Activated naive CD8-positive, alpha-beta T cell treated with anti-CD3 and anti-CD28 coated beads for 36 hours (primary cell): Measurements from ENCODE around the gene IL18R1. TPM values are rescaled to one million over a fixed set of nuclear protein-coding genes. Genes with fewer than 3 reads are reported as not detected.
A peak's percentile ranks its signal among the peaks of the same experiment; 100 is the strongest.

ENCODE experiments used
- DNase-seq: peaks from one replicate; pipeline ENCODE4 v3.0.0; 2021
- H3K27ac Mint-ChIP-seq: one replicate; pipeline ENCODE4 v1.8.0; 2022; ENCODE audit warnings: mild to moderate bottlenecking, moderate library complexity, mixed read lengths
- H3K27me3 Mint-ChIP-seq: one replicate; pipeline ENCODE4 v1.8.0; 2022; ENCODE audit warnings: mild to moderate bottlenecking, mixed read lengths
- H3K36me3 Mint-ChIP-seq: one replicate; pipeline ENCODE4 v1.8.0; 2021; ENCODE audit warnings: mild to moderate bottlenecking, mixed read lengths
- H3K4me1 Mint-ChIP-seq: one replicate; pipeline ENCODE4 v1.8.0; 2021; ENCODE audit warnings: mixed read lengths
- H3K4me3 Mint-ChIP-seq: one replicate; pipeline ENCODE4 v1.8.0; 2022; ENCODE audit warnings: mild to moderate bottlenecking, moderate library complexity, mixed read lengths
- H3K9me3 Mint-ChIP-seq: one replicate; pipeline ENCODE4 v1.8.0; 2022; ENCODE audit warnings: mixed read lengths
- total RNA-seq, 2 experiments: library from RNA; stranded (reverse); gene quantifications; one replicate each; pipeline ENCODE4 v1.2.3, GENCODE V29; 2021

The IL18R1 gene
- total RNA-seq, 2 experiments from 2014 or later, result 20.6 to 21.8 TPM

DNA sequence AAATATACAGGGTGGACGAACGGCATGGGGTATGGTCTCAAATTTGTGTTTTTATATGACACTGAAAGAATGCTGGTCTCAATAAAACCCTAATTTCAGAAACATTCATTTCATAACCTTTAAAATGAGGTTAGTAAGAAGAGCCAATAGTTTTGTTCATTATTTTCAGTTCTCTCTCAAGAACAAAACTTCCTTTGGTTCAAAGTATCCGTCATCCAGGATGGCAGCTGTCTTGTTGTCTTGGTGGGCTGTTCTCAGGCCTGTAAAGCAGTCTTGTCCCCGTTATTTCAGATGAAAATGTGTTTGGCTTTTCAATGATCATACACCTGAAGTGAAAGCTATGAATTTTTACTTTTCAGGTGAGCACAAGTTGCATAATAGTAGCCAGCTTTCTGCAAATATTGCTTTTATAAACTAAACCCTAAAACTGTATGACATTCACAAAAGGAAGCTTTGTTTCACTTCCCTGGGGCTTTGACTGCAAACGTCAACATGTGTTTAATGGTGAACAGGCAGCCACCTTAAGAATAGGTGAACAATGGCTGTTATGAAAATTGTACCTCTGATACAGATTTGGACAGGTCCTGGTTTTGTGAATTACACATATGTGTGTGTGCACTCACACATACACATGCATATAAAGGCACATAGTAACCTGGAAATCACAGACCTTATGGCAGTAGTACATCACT lies 70.0 kb downstream of the IL18R1 start:
- Mint-ChIP-seq H3K27ac (peak overlapping the region; percentile 5), H3K9me3 (peaks cover 6% of the 10 kb centered on the region), H3K4me3 (no peak overlapping the region), H3K4me1 (peaks cover 46% of the 10 kb centered on the region), H3K27me3 (no peaks in the 10 kb centered on the region), H3K36me3 (peaks cover 8% of the 10 kb centered on the region)
- no peak for DNase-seq

DNA sequence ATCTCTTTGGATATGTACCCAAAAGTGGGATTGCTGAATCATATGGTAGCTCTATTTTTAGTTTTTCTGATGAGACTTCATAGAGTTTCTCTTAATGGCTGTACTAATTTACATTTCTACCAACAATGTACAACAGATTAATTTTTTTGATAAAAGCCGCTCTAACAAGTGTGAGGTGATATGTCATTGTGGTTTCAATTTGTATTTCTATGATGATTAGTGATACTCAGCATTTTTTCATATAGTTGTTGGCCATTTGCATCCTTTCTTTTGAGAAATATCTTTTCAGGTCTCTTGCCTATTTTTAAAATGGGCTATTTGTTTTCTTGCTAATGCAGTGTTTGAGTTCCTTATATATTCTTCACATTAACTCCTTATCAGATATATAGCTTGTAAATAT lies 71.7 kb downstream of the IL18R1 start:
- no peak for DNase-seq
- H3K27ac Mint-ChIP-seq, result no peak overlapping the region
- H3K9me3 Mint-ChIP-seq, result peaks cover 10% of the 10 kb centered on the region
- H3K36me3 Mint-ChIP-seq, result peaks cover 13% of the 10 kb centered on the region
- H3K4me3 Mint-ChIP-seq, result no peak overlapping the region
- H3K4me1 Mint-ChIP-seq, result peaks cover 39% of the 10 kb centered on the region
- H3K27me3 Mint-ChIP-seq, result no peaks in the 10 kb centered on the region

GRCh38 chr2:102428573-102428972 lies 73.0 kb downstream of the IL18R1 start:
- Mint-ChIP-seq H3K4me3 (no peak overlapping the region), H3K27me3 (no peaks in the 10 kb centered on the region), H3K36me3 (peaks cover 10% of the 10 kb centered on the region), H3K4me1 (peaks cover 31% of the 10 kb centered on the region), H3K9me3 (peaks cover 10% of the 10 kb centered on the region), H3K27ac (no peak overlapping the region)
- no peak for DNase-seq

- Mint-ChIP-seq H3K4me3 (no peak overlapping the region), H3K36me3 (peaks cover 23% of the 10 kb centered on the region), H3K27me3 (no peaks in the 10 kb centered on the region), H3K27ac (no peak overlapping the region), H3K4me1 (peaks cover 40% of the 10 kb centered on the region), H3K9me3 (peaks cover 15% of the 10 kb centered on the region)
- DNase-seq, result no peak
Observed at GRCh38 chr2:102432386-102432785, 76.8 kb downstream of the IL18R1 start.

DNA sequence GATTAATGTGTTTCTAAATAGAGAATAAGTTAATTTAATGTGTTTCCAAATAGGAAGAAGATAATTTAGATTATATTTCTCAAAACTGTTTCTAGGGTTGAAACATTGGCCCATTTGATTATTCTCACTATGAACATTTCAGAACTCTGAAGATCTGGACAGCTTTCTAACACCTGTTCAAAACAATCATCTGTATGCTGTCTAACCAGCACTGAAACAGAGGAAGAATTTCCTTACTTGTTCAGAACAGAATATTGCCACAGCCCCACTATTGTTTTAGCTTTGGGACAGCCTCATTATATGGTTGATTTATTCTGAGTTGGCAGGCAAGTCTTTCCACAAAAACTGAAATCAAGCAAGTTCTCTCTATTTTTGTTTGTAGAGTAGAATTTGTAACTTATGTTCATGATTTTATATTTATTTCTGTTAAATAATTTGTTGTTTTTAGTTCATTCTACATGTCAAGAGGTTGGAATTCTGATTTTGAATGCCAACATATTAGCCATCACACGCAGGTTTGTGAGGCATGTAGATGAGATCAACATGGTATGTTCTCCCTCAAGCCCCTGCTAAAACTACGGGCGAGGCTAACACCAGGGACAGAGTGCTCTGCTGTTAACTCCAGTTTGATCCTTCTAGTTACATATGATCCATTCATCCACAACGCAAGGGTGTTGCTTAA lies 78.5 kb downstream of the IL18R1 start:
- H3K9me3 Mint-ChIP-seq, result peaks cover 11% of the 10 kb centered on the region
- DNase-seq, result no peak
- peaks cover 20% of the 10 kb centered on the region for H3K36me3 Mint-ChIP-seq
- no peak overlapping the region for H3K4me3 Mint-ChIP-seq
- H3K27ac Mint-ChIP-seq, result no peak overlapping the region
- H3K4me1 Mint-ChIP-seq, result peaks cover 40% of the 10 kb centered on the region
- H3K27me3 Mint-ChIP-seq, result no peaks in the 10 kb centered on the region

DNA sequence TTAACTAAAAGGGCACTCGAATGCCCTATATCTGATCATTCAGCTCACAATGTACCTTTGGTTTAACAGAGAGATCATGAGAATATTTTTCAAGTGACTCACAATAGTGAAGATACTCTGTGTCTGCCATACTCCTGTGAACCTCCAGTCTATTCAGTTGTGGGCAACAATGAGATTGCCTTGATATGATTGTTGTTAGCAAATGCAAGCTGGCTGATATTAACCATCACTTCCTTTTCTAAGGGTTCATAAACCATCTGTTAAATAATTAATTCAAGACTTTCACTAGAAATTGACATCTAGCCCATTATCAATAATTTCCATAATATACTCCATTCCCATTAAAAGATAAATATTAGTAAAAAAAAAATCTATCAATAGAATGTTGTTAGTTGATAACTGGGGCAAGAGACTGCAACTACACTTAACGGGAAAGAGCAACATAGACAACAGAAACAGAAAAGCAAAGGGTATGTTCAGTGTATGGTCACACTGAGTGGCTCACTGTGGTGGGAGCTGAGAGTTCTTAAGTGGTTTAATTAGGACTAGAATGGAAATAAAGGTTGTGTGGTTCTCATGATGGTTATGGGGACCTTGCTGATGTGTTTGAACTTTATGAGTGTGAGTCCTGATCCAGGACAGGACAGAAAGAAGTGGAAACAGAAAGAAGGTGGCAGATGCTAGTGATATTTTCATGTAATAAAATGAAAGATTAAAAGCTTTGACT lies 79.2 kb downstream of the IL18R1 start:
- Mint-ChIP-seq H3K27ac (peak overlapping the region; percentile 69), H3K4me3 (peak overlapping the region; percentile 1), H3K36me3 (peaks cover 18% of the 10 kb centered on the region)

GRCh38 chr2:102435741-102436140 lies 80.1 kb downstream of the IL18R1 start:
- no peak for DNase-seq
- Mint-ChIP-seq H3K36me3 (peaks cover 18% of the 10 kb centered on the region), H3K9me3 (peaks cover 8% of the 10 kb centered on the region), H3K4me1 (peaks cover 32% of the 10 kb centered on the region), H3K27ac (peak overlapping the region; percentile 81), H3K4me3 (no peak overlapping the region), H3K27me3 (no peaks in the 10 kb centered on the region)

More for the DNA sequence above, 79.2 kb downstream of the IL18R1 start:
- Mint-ChIP-seq H3K9me3 (peaks cover 10% of the 10 kb centered on the region), H3K4me1 (peaks cover 36% of the 10 kb centered on the region), H3K27me3 (no peaks in the 10 kb centered on the region)
- DNase-seq, result peak; percentile 32

DNA sequence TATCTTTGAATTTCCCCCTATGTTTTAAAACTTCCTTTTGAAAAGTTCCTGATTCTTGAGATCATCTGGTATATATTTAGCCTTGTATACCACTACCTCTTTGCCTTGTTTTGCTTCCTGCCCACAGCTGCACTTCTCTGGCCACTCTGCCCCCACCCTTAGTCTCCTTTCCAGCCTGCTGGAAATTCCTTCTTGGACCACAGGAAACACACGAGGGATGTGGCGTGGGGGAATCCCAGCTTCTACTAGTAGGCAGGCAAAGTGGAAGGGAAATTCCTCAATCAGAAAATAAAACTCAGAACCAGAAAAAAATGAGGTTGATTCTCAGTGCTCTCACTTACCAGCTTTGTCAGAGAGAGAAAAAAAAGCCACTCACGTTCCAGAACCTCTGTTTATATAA lies 80.7 kb downstream of the IL18R1 start:
- Mint-ChIP-seq H3K36me3 (peaks cover 15% of the 10 kb centered on the region), H3K9me3 (peaks cover 6% of the 10 kb centered on the region), H3K4me1 (peaks cover 30% of the 10 kb centered on the region), H3K4me3 (peak overlapping the region; percentile 16), H3K27ac (peak overlapping the region; percentile 81), H3K27me3 (no peaks in the 10 kb centered on the region)
- peak; percentile 26 for DNase-seq

DNA sequence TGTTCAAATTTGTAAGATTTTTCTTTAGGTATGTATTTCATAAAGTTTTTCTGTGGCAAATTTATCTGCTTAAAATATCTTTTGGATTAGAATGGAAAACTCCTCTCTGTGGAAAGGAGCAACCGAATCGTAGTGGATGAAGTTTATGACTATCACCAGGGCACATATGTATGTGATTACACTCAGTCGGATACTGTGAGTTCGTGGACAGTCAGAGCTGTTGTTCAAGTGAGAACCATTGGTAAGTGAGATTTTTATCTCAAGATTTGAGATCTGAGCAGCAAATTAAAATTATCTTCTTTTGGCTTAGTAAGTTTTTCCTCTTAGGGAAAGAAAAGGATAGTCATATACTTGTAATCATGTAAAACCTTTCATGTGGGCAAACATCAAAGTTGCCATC lies 81.5 kb downstream of the IL18R1 start:
- H3K36me3 Mint-ChIP-seq, result peaks cover 13% of the 10 kb centered on the region
- no peaks in the 10 kb centered on the region for H3K27me3 Mint-ChIP-seq
- peaks cover 4% of the 10 kb centered on the region for H3K9me3 Mint-ChIP-seq
- H3K4me3 Mint-ChIP-seq, result peak overlapping the region; percentile 42
- peak overlapping the region; percentile 90 for H3K27ac Mint-ChIP-seq
- DNase-seq, result no peak
- H3K4me1 Mint-ChIP-seq, result peaks cover 28% of the 10 kb centered on the region

- H3K4me1 Mint-ChIP-seq, result peaks cover 30% of the 10 kb centered on the region
- no peaks in the 10 kb centered on the region for H3K27me3 Mint-ChIP-seq
- H3K36me3 Mint-ChIP-seq, result peaks cover 13% of the 10 kb centered on the region
- no peak overlapping the region for H3K4me3 Mint-ChIP-seq
- H3K9me3 Mint-ChIP-seq, result peaks cover 4% of the 10 kb centered on the region
- no peak overlapping the region for H3K27ac Mint-ChIP-seq
- DNase-seq, result no peak
Observed at GRCh38 chr2:102438111-102438510, 82.5 kb downstream of the IL18R1 start.

- H3K36me3 Mint-ChIP-seq, result peaks cover 13% of the 10 kb centered on the region
- DNase-seq, result no peak
- no peak overlapping the region for H3K4me3 Mint-ChIP-seq
- H3K27ac Mint-ChIP-seq, result no peak overlapping the region
- no peaks in the 10 kb centered on the region for H3K27me3 Mint-ChIP-seq
- H3K9me3 Mint-ChIP-seq, result peaks cover 4% of the 10 kb centered on the region
- peaks cover 31% of the 10 kb centered on the region for H3K4me1 Mint-ChIP-seq
Observed at GRCh38 chr2:102438578-102438977, 83.0 kb downstream of the IL18R1 start.

DNA sequence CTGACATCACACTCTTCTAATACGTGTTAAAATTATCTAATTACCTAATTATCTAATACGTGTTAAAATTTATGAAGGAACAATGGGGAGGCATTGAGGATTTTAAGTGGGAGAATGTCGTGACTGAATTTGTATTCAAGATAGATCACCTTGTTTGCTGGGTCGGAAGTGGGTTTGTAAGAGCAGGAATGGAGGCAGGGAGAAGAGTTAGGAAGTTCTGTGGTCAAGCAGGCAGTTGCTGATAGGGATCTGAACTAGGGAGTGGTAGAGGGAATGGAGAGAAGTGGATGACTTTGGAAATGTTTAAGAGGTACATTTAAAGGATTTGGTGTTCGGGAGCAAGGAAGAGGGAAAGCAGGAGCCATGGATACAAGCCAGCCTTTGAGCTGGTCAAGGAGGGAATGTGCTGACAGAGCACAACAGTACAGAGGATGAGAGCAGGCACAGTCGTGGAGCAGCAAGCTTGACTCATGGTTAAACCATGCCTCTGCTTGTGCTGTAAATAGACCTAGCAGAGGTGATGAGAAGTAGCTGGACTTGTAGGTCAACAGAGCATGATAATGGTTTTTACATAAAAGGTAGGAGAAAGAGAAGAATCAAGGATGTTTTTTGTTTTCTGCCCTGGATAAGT lies 83.6 kb downstream of the IL18R1 start:
- no peak overlapping the region for H3K4me3 Mint-ChIP-seq
- no peak overlapping the region for H3K27ac Mint-ChIP-seq
- no peaks in the 10 kb centered on the region for H3K27me3 Mint-ChIP-seq

GRCh38 chr2:102442967-102443828 lies 87.6 kb downstream of the IL18R1 start:
- H3K27me3 Mint-ChIP-seq, result no peaks in the 10 kb centered on the region
- H3K27ac Mint-ChIP-seq, result peak overlapping the region; percentile 50
- peak; percentile 30 for DNase-seq
- peak overlapping the region; percentile 25 for H3K4me3 Mint-ChIP-seq
- no peaks in the 10 kb centered on the region for H3K36me3 Mint-ChIP-seq
- peaks cover 6% of the 10 kb centered on the region for H3K4me1 Mint-ChIP-seq
- H3K9me3 Mint-ChIP-seq, result no peaks in the 10 kb centered on the region

More for the DNA sequence above, 83.6 kb downstream of the IL18R1 start:
- Mint-ChIP-seq H3K9me3 (peaks cover 4% of the 10 kb centered on the region), H3K4me1 (peaks cover 31% of the 10 kb centered on the region), H3K36me3 (peaks cover 11% of the 10 kb centered on the region)
- no peak for DNase-seq

GRCh38 chr2:102444233-102444632 lies 88.6 kb downstream of the IL18R1 start:
- no peak for DNase-seq
- no peak overlapping the region for H3K4me3 Mint-ChIP-seq
- H3K9me3 Mint-ChIP-seq, result no peaks in the 10 kb centered on the region
- no peaks in the 10 kb centered on the region for H3K36me3 Mint-ChIP-seq
- H3K27ac Mint-ChIP-seq, result no peak overlapping the region
- peaks cover 6% of the 10 kb centered on the region for H3K4me1 Mint-ChIP-seq
- no peaks in the 10 kb centered on the region for H3K27me3 Mint-ChIP-seq
